MG63 (cell line): Measurements from ENCODE around the gene MCU. TPM values are rescaled to one million over a fixed set of nuclear protein-coding genes. Genes with fewer than 3 reads are reported as not detected.

Experiments used
- DNase-seq: peaks from one replicate; pipeline ENCODE4 v3.0.0-alpha.2; 2020
- H3K27me3 ChIP-seq: fragments of 250-450 bp; sonication (Bioruptor Pico); 2 replicates; pipeline ENCODE4 v1.5.1; 2020; ENCODE audit warnings: mild to moderate bottlenecking, moderate library complexity
- H3K36me3 ChIP-seq: fragments of 250-450 bp; sonication (Bioruptor Pico); 2 replicates; pipeline ENCODE4 v1.5.1; 2020; ENCODE audit warnings: mild to moderate bottlenecking, moderate library complexity
- H3K4me3 ChIP-seq: fragments of 250-450 bp; sonication (Bioruptor Pico); 2 replicates; pipeline ENCODE4 v1.5.1; 2020; ENCODE audit warnings: mild to moderate bottlenecking, moderate library complexity
- H3K9me3 ChIP-seq: fragments of 250-450 bp; sonication (Bioruptor Pico); 2 replicates; pipeline ENCODE4 v1.5.1; 2020; ENCODE audit warnings: mild to moderate bottlenecking, moderate library complexity
- total RNA-seq: library from RNA; depleted of rRNA; stranded (reverse); fragments of >200 nt; shearing (Covaris generic); gene quantifications from 2 replicates; pipeline ENCODE4 v1.2.3, GENCODE V29; 2014; ENCODE audit warnings: low replicate concordance

The MCU gene
- total RNA-seq, 1 experiment from 2014 or later, result 24.5 TPM

GRCh38 chr10:72828294-72828693 lies 136.4 kb downstream of the MCU start:
- no peak for DNase-seq
- H3K9me3 ChIP-seq, result no peaks in the 10 kb centered on the region
- H3K36me3 ChIP-seq, result no peaks in the 10 kb centered on the region
- no peak overlapping the region for H3K4me3 ChIP-seq
- no peaks in the 10 kb centered on the region for H3K27me3 ChIP-seq

GRCh38 chr10:72830625-72831024 lies 138.7 kb downstream of the MCU start:
- Histone ChIP-seq H3K27me3 (no peaks in the 10 kb centered on the region), H3K4me3 (no peak overlapping the region), H3K9me3 (no peaks in the 10 kb centered on the region), H3K36me3 (no peaks in the 10 kb centered on the region)
- no peak for DNase-seq

GRCh38 chr10:72831696-72832409 lies 139.9 kb downstream of the MCU start:
- Histone ChIP-seq H3K9me3 (no peaks in the 10 kb centered on the region), H3K36me3 (no peaks in the 10 kb centered on the region), H3K27me3 (no peaks in the 10 kb centered on the region), H3K4me3 (0 out of 2 replicates have a peak overlapping the region, but pooled peaks have one; percentile 1)
- DNase-seq, result no peak

- DNase-seq, result no peak
- Histone ChIP-seq H3K36me3 (no peaks in the 10 kb centered on the region), H3K27me3 (no peaks in the 10 kb centered on the region), H3K4me3 (no peak overlapping the region), H3K9me3 (no peaks in the 10 kb centered on the region)
Observed at GRCh38 chr10:72832701-72833100, 140.8 kb downstream of the MCU start.

GRCh38 chr10:72834183-72834825 lies 142.4 kb downstream of the MCU start:
- Histone ChIP-seq H3K4me3 (no peak overlapping the region), H3K27me3 (no peaks in the 10 kb centered on the region), H3K9me3 (no peaks in the 10 kb centered on the region), H3K36me3 (no peaks in the 10 kb centered on the region)
- peak; percentile 17 for DNase-seq

- DNase-seq, result no peak
- no peak overlapping the region for H3K4me3 ChIP-seq
- peaks cover 2% of the 10 kb centered on the region; the same call in 1 of the 2 replicates for H3K36me3 ChIP-seq
- H3K9me3 ChIP-seq, result no peaks in the 10 kb centered on the region
- H3K27me3 ChIP-seq, result no peaks in the 10 kb centered on the region
Observed at GRCh38 chr10:72840319-72840718, 148.4 kb downstream of the MCU start.

GRCh38 chr10:72841487-72841886 lies 149.5 kb downstream of the MCU start:
- Histone ChIP-seq H3K4me3 (no peak overlapping the region), H3K36me3 (peaks cover 2% of the 10 kb centered on the region; the same call in 1 of the 2 replicates), H3K9me3 (no peaks in the 10 kb centered on the region), H3K27me3 (no peaks in the 10 kb centered on the region)
- DNase-seq, result no peak

GRCh38 chr10:72842164-72842563 lies 150.2 kb downstream of the MCU start:
- Histone ChIP-seq H3K4me3 (no peak overlapping the region), H3K27me3 (no peaks in the 10 kb centered on the region), H3K9me3 (no peaks in the 10 kb centered on the region), H3K36me3 (peaks cover 2% of the 10 kb centered on the region; the same call in 1 of the 2 replicates)
- DNase-seq, result no peak

- Histone ChIP-seq H3K4me3 (no peak overlapping the region), H3K9me3 (no peaks in the 10 kb centered on the region), H3K27me3 (no peaks in the 10 kb centered on the region), H3K36me3 (peaks cover 2% of the 10 kb centered on the region; the same call in 1 of the 2 replicates)
- DNase-seq, result peak; percentile 9
Observed at GRCh38 chr10:72846238-72846637, 154.3 kb downstream of the MCU start.

GRCh38 chr10:72847681-72848080 lies 155.7 kb downstream of the MCU start:
- H3K4me3 ChIP-seq, result no peak overlapping the region
- no peak for DNase-seq

GRCh38 chr10:72850861-72851260 lies 158.9 kb downstream of the MCU start:
- Histone ChIP-seq H3K36me3 (no peaks in the 10 kb centered on the region), H3K27me3 (no peaks in the 10 kb centered on the region), H3K9me3 (peaks cover 2% of the 10 kb centered on the region; the same call in 1 of the 2 replicates), H3K4me3 (no peak overlapping the region)
- DNase-seq, result no peak

More at GRCh38 chr10:72847681-72848080, 155.7 kb downstream of the MCU start:
- no peaks in the 10 kb centered on the region for H3K27me3 ChIP-seq
- peaks cover 2% of the 10 kb centered on the region; the same call in 1 of the 2 replicates for H3K36me3 ChIP-seq
- peaks cover 2% of the 10 kb centered on the region; the same call in 1 of the 2 replicates for H3K9me3 ChIP-seq

- no peaks in the 10 kb centered on the region for H3K36me3 ChIP-seq
- no peak for DNase-seq
- no peaks in the 10 kb centered on the region for H3K27me3 ChIP-seq
- peaks cover 2% of the 10 kb centered on the region; the same call in 1 of the 2 replicates for H3K9me3 ChIP-seq
- no peak overlapping the region for H3K4me3 ChIP-seq
Observed at GRCh38 chr10:72851509-72851908, 159.6 kb downstream of the MCU start.

GRCh38 chr10:72852508-72852907 lies 160.6 kb downstream of the MCU start:
- Histone ChIP-seq H3K36me3 (no peaks in the 10 kb centered on the region), H3K27me3 (no peaks in the 10 kb centered on the region), H3K9me3 (peaks cover 2% of the 10 kb centered on the region; the same call in 1 of the 2 replicates), H3K4me3 (no peak overlapping the region)
- DNase-seq, result no peak

GRCh38 chr10:72855129-72855528 lies 163.2 kb downstream of the MCU start:
- H3K27me3 ChIP-seq, result no peaks in the 10 kb centered on the region
- peaks cover 2% of the 10 kb centered on the region; the same call in 1 of the 2 replicates for H3K9me3 ChIP-seq
- H3K36me3 ChIP-seq, result peaks cover 1% of the 10 kb centered on the region; the same call in 1 of the 2 replicates
- no peak overlapping the region for H3K4me3 ChIP-seq
- no peak for DNase-seq

- Histone ChIP-seq H3K27me3 (no peaks in the 10 kb centered on the region), H3K9me3 (peaks cover 2% of the 10 kb centered on the region; the same call in 1 of the 2 replicates), H3K4me3 (no peak overlapping the region), H3K36me3 (peaks cover 2% of the 10 kb centered on the region; the same call in 1 of the 2 replicates)
- DNase-seq, result no peak
Observed at GRCh38 chr10:72855790-72856189, 163.8 kb downstream of the MCU start.

- H3K9me3 ChIP-seq, result no peaks in the 10 kb centered on the region
- no peaks in the 10 kb centered on the region for H3K27me3 ChIP-seq
- no peak overlapping the region for H3K4me3 ChIP-seq
- no peak for DNase-seq
- H3K36me3 ChIP-seq, result peaks cover 2% of the 10 kb centered on the region; the same call in 1 of the 2 replicates
Observed at GRCh38 chr10:72858067-72858466, 166.1 kb downstream of the MCU start.

GRCh38 chr10:72862957-72863356 lies 171.0 kb downstream of the MCU start:
- no peak for DNase-seq
- Histone ChIP-seq H3K4me3 (no peak overlapping the region), H3K9me3 (no peaks in the 10 kb centered on the region), H3K27me3 (no peaks in the 10 kb centered on the region), H3K36me3 (peaks cover 2% of the 10 kb centered on the region; the same call in 1 of the 2 replicates)
